ENCODE results near the gene SLC4A5. TPM values are rescaled to one million over a fixed set of nuclear protein-coding genes. Genes with fewer than 3 reads are reported as not detected.
"Not testable (repeated sequence)": the region's sequence is repeated elsewhere in the genome, so short reads cannot be mapped to it uniquely, and the experiment has no call there.

Gene SLC4A5
- total and polyA plus RNA-seq, 11 donors: 0.36 to 4.1 (median 1.6) TPM

DNA sequence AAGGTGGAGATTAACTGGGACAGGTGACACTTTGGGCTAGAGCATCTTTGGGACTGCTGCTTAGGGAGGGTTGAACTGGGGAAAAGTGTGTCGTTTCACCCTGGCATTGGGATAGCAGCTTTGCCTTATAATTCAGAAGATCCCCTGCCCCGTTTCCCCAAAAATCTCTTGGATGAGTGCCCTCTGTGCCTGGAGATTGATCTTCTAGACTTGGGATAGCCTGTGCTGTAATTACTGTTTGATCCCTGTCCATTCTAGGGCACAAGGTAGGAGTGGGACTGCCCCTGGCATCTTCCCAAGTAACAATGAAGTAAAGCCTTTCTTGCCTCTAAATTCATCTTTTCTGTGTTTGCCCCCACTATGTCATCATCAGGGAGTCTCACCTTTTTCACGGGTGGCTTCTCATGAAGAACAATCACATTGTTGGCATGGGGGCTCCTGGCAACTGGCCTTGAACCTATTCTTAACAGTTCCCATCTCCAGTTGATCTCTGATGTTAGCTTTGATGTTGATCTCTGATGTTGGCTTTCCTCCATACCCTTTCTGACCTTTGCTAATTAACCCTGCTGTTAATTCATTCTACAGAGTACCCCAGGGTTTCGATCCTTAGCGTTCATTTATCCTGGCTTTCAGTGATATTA lies 123.2 kb downstream of the SLC4A5 start:
- TF ChIP-seq POLR2A (IDR thresholded peaks at IDR 0.05) (no peak), CTCF (IDR thresholded peaks at IDR 0.05) (no peak)
- intact Hi-C loops (cut with DNase I): no loop called here
- 89 to 95% (median 91%) methylated on average over 5 of the region's 5 CpGs for WGBS, 4 donors
- H3K36me3 ChIP-seq: peaks cover 0 to 44% (median 17%) of the 10 kb centered on the region in 9 donors
- no peak for ATAC-seq
- no peak overlapping the region for H3K27ac ChIP-seq
- no peak for DNase-seq
- H3K9me3 ChIP-seq: no peaks in the 10 kb centered on the region
- H3K27me3 ChIP-seq: no peaks in the 10 kb centered on the region
- H3K4me1 ChIP-seq: peaks cover 0 to 14% (median 0%) of the 10 kb centered on the region in 12 donors
- no peak overlapping the region for H3K4me3 ChIP-seq

GRCh38 chr2:74216642-74217041 lies 126.6 kb downstream of the SLC4A5 start:
- H3K9me3 ChIP-seq: no peaks in the 10 kb centered on the region
- no peak overlapping the region for H3K27ac ChIP-seq
- H3K4me1 ChIP-seq: no peaks in the 10 kb centered on the region
- no peak for TF ChIP-seq POLR2A (IDR thresholded peaks at IDR 0.05)
- no peak for TF ChIP-seq CTCF (IDR thresholded peaks at IDR 0.05)
- no peak overlapping the region for H3K4me3 ChIP-seq
- intact Hi-C loops (cut with DNase I): no loop called here
- 82 to 98% (median 95%) methylated on average over 2 of the region's 2 CpGs for WGBS, 4 donors
- no peaks in the 10 kb centered on the region for H3K27me3 ChIP-seq
- H3K36me3 ChIP-seq: peaks cover 0 to 76% (median 43%) of the 10 kb centered on the region in 9 donors
- ATAC-seq (no peak), DNase-seq (no peak)

- H3K9me3 ChIP-seq; DNase-seq; H3K4me1 ChIP-seq; ATAC-seq; H3K27ac ChIP-seq; intact Hi-C loops (cut with DNase I); H3K27me3 ChIP-seq; H3K4me3 ChIP-seq: not testable (repeated sequence)
- 92 to 95% (median 94%) methylated on average over 5 to 6 of the region's 6 CpGs for WGBS, 4 donors
- H3K36me3 ChIP-seq: peaks cover 0 to 84% (median 52%) of the 10 kb centered on the region in 9 donors
These were observed 127.4 kb downstream of the SLC4A5 start for GRCh38 chr2:74215771-74216170.

DNA sequence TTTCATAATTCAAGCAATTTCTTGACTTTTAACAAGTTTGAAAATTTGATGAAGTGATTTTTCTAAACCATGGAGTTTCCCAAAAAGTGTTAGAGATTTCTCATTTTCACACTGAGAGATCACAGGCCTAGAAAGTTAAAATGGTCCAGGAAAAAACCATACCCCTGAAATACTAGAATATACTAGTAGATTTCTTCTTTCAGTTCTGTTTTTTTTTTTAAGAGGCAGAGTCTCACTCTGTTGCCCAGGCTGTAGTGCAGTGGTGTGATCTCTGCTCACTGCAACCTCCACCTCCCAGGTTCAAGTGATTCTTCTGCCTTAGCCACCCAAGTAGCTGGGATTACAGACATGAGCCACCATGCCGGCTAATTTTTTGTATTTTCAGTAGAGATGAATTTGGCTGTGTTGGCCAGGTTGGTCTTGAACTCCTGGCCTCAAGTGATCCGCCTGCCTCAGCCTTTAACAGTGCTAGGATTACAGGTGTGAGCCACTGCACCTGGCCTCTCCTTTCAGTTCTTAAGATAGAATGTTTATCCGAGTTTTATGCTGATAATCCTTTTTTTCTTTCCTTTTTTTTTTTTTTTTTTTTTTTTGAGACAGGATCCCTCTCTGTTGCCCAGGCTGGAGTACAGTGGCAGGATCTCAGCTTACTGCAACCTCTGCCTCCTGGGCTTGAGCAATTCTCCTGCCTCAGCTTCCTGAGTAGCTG lies 130.4 kb downstream of the SLC4A5 start:
- no peak overlapping the region for H3K4me3 ChIP-seq
- H3K27ac ChIP-seq: no peak overlapping the region
- intact Hi-C loops (cut with DNase I): no loop called here
- H3K4me1 ChIP-seq: peaks cover 0 to 2% (median 0%) of the 10 kb centered on the region in 12 donors
- H3K36me3 ChIP-seq: peaks cover 0 to 99% (median 80%) of the 10 kb centered on the region in 9 donors
- DNase-seq (no peak), ATAC-seq (no peak)
- H3K9me3 ChIP-seq: no peaks in the 10 kb centered on the region
- H3K27me3 ChIP-seq: no peaks in the 10 kb centered on the region
- WGBS, 4 donors: 84 to 93% (median 91%) methylated on average over 3 of the region's 3 CpGs
- TF ChIP-seq POLR2A (IDR thresholded peaks at IDR 0.05) (no peak), CTCF (IDR thresholded peaks at IDR 0.05) (no peak)

Data from heart left ventricle (tissue), 16 donors.